Endodermal cell (in vitro differentiated cells): ENCODE data around the gene RBM26. TPM values are rescaled to one million over a fixed set of nuclear protein-coding genes. Genes with fewer than 3 reads are reported as not detected.

Experiments used
- DNase-seq: peaks from one replicate; pipeline ENCODE4 v3.0.0-alpha.2; 2017
- H3K27ac ChIP-seq: 2 replicates; pipeline ENCODE4 v1.5.1; 2013; ENCODE audit warnings: mild to moderate bottlenecking, low read depth, low read length, moderate library complexity
- H3K27me3 ChIP-seq: 2 replicates; pipeline ENCODE4 v1.6.1; 2013; ENCODE audit warnings: mild to moderate bottlenecking, low read length, moderate library complexity; ENCODE audit not compliant: insufficient read depth, control insufficient read depth, poor library complexity, severe bottlenecking
- H3K36me3 ChIP-seq: 2 replicates; pipeline ENCODE4 v1.7.0; 2013; ENCODE audit warnings: mild to moderate bottlenecking, low read length, moderate library complexity; ENCODE audit not compliant: control insufficient read depth, insufficient read depth
- H3K4me1 ChIP-seq: one replicate; pipeline ENCODE4 v1.7.0; 2013; ENCODE audit warnings: low read length; ENCODE audit not compliant: control insufficient read depth, insufficient read depth
- H3K4me3 ChIP-seq: 2 replicates; pipeline ENCODE4 v1.5.1; 2013; ENCODE audit warnings: mild to moderate bottlenecking, low read length, moderate library complexity
- H3K9ac ChIP-seq: 2 replicates; pipeline ENCODE4 v1.6.1; 2013; ENCODE audit warnings: mild to moderate bottlenecking, low read length, moderate library complexity; ENCODE audit not compliant: poor library complexity, severe bottlenecking; ENCODE audit errors: extremely low read depth
- H3K9me3 ChIP-seq: 2 replicates; pipeline ENCODE4 v1.6.1; 2013; ENCODE audit warnings: mild to moderate bottlenecking, low read length, moderate library complexity; ENCODE audit not compliant: control insufficient read depth
- H3K27ac Mint-ChIP-seq: 2 replicates; pipeline ENCODE4 v1.8.0; 2020; ENCODE audit warnings: mixed read lengths
- H3K27me3 Mint-ChIP-seq: 2 replicates; pipeline ENCODE4 v1.8.0; 2021; ENCODE audit warnings: mild to moderate bottlenecking, mixed read lengths; ENCODE audit not compliant: insufficient read depth
- H3K36me3 Mint-ChIP-seq: 2 replicates; pipeline ENCODE4 v1.8.0; 2020; ENCODE audit warnings: low read depth, mixed read lengths
- H3K4me1 Mint-ChIP-seq: 2 replicates; pipeline ENCODE4 v1.8.0; 2020; ENCODE audit warnings: mixed read lengths
- H3K4me3 Mint-ChIP-seq: 2 replicates; pipeline ENCODE4 v1.8.0; 2020; ENCODE audit warnings: mild to moderate bottlenecking, moderate library complexity, mixed read lengths
- H3K9me3 Mint-ChIP-seq: 2 replicates; pipeline ENCODE4 v1.8.0; 2020; ENCODE audit warnings: mild to moderate bottlenecking, mixed read lengths
- CTCF ChIP-seq: fragments of 200-600 bp; sonication (generic); conservative IDR thresholded peaks from 2 replicates; pipeline ENCODE4 v1.5.0; 2021; ENCODE audit warnings: antibody characterized with exemption, mild to moderate bottlenecking
- WGBS, 2 experiments: methylation state at CpG; one replicate each; pipeline versions ENCODE4 v1.1.5 to v1.1.7; 2013; ENCODE audit warnings: missing lambda C conversion rate in 2 of 2, mixed read lengths in 1 of 2; ENCODE audit not compliant: insufficient coverage in 1 of 2, insufficient read length in 1 of 2; 5-methylcytosine and 5-hydroxymethylcytosine counted together
- total RNA-seq, 2 donors: library from RNA; stranded (reverse); fragmentation: NEBNext Ultra II Directional in 1 of 2; extraction: Animal tissue kit (Norgen Biotek cat#: 25700) in 1 of 2; gene quantifications; 2 replicates in 1 of 2; 3 replicates in 1 of 2; pipeline ENCODE4 v1.2.1, GENCODE V29; 2021

RBM26 gene
- total RNA-seq, 2 donors from 2014 or later, result 65.0 to 81.7 TPM

DNA sequence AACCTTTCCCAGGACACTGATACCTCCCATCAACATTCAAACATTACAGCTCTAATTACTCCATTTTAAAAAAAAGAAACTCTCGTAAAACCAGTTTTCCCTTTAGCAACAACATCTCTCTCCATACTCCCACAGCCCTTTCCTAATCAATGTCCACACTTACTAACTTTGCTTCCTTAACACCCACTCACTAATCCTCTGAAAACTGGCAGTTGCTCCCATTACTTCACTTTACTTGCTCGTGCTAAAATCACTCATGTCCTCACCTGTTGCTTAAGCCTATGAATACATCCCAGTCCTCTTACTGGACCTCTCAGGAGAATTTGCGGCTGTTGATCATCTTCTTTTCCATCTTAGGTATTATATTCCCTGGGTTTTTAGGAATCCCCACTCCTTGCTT lies 44.8 kb downstream of the RBM26 start:
- Histone ChIP-seq H3K4me3 (no peak overlapping the region), H3K9ac (no peak overlapping the region), H3K4me1 (peaks cover 4% of the 10 kb centered on the region), H3K27me3 (no peaks in the 10 kb centered on the region), H3K9me3 (no peaks in the 10 kb centered on the region), H3K27ac (no peak overlapping the region), H3K36me3 (peaks cover 82% of the 10 kb centered on the region)
- Mint-ChIP-seq H3K9me3 (no peaks in the 10 kb centered on the region), H3K4me1 (peaks cover 12% of the 10 kb centered on the region), H3K4me3 (no peak overlapping the region), H3K27ac (peak overlapping the region; percentile 1), H3K36me3 (peaks cover 54% of the 10 kb centered on the region), H3K27me3 (no peaks in the 10 kb centered on the region)
- 92 to 100% methylated on average over 2 to 3 of the region's 3 CpGs for WGBS, 2 experiments
- no peak for TF ChIP-seq CTCF
- no peak for DNase-seq

GRCh38 chr13:79360095-79360494 lies 46.0 kb downstream of the RBM26 start:
- Mint-ChIP-seq H3K27me3 (no peaks in the 10 kb centered on the region), H3K36me3 (peaks cover 56% of the 10 kb centered on the region), H3K4me1 (peaks cover 12% of the 10 kb centered on the region), H3K4me3 (no peak overlapping the region), H3K9me3 (no peaks in the 10 kb centered on the region), H3K27ac (no peak overlapping the region)
- H3K4me1 ChIP-seq, result peaks cover 4% of the 10 kb centered on the region
- no peaks in the 10 kb centered on the region for H3K27me3 ChIP-seq
- H3K36me3 ChIP-seq, result peaks cover 84% of the 10 kb centered on the region
- no peak overlapping the region for H3K9ac ChIP-seq
- H3K4me3 ChIP-seq, result no peak overlapping the region
- H3K9me3 ChIP-seq, result no peaks in the 10 kb centered on the region
- WGBS, 2 experiments, result 100% methylated on average over 1 of the region's 1 CpG; no CpG with 5 or more reads in 1 of the 2 experiments
- H3K27ac ChIP-seq, result no peak overlapping the region
- TF ChIP-seq CTCF, result no peak
- no peak for DNase-seq

DNA sequence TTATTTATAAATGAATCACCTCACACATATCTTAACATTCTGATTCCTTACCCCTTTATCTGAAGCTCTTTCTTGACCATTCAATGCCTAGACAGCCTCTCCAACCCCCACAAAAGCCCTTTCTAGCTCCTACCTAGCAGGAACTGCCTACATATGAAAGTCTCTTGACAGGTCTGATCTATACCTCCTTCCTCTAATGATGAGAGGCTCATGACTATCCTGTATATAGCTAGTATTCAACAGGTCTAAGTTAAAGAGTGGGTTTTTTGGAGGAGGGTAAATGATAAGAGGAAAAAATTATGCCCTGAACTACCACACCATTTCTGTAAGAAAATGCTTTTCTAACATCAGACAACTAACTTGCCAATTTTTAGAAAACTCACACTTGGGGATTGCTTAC lies 47.0 kb downstream of the RBM26 start:
- H3K27me3 ChIP-seq, result no peaks in the 10 kb centered on the region
- no peak for DNase-seq
- H3K36me3 ChIP-seq, result peaks cover 83% of the 10 kb centered on the region
- no peaks in the 10 kb centered on the region for H3K9me3 Mint-ChIP-seq
- no peaks in the 10 kb centered on the region for H3K9me3 ChIP-seq
- peaks cover 10% of the 10 kb centered on the region for H3K4me1 Mint-ChIP-seq
- H3K36me3 Mint-ChIP-seq, result peaks cover 53% of the 10 kb centered on the region
- H3K27ac ChIP-seq, result no peak overlapping the region
- no peak overlapping the region for H3K4me3 ChIP-seq
- H3K9ac ChIP-seq, result no peak overlapping the region
- no peak overlapping the region for H3K4me3 Mint-ChIP-seq
- no peaks in the 10 kb centered on the region for H3K27me3 Mint-ChIP-seq
- TF ChIP-seq CTCF, result no peak
- H3K27ac Mint-ChIP-seq, result no peak overlapping the region
- H3K4me1 ChIP-seq, result no peaks in the 10 kb centered on the region
